DMS 273 treated with DMSO at 0.1 percent for 48 hours (cell line): ENCODE measurements around the gene POU2AF3.

Source experiments
- DNase-seq: peaks from one replicate; lab custom pipeline; 2025; lab: John Stamatoyannopoulos, UW

The POU2AF3 gene

DNA sequence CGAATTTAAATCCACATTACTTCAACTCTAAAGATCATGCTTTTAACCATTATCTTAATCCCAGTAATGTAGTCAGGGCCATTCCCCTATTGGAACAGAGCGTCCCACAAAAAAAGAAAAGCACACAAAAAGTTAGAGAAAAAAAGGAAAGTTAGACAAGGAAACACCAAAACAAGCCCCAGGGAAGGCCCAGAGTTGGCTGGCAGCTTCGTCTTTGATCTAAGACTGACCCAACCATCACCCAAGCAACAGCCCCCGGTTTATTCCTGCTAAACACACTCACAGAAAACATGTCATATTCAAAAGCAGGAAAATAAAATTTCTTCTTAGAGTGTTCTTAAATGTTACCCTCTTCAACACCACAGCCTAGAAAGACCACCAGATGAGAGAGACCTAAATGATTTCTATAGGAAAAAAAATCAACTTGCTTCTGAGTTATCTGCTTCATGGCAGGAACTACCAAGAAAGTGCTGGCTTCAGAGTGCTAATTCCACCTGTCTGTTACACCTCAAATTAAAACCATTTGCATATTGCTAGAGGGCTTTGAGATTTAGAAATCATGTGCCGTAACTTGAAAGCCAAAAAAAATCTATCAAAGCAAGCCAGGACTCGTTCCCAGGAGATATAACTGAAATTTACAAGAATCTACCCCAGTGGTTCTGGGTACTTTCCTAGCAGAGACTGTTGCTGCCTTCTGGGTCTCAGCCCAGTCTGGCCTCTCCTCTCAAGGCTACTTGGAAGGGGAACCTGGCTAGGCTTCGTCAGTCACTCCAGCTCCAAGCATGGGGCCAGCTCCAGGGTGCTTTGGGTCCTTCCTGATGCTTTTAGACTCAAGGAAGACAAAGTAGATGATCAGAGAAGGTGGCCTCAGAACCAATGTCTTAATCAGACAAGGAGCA, 31.2 kb downstream of the POU2AF3 start:
- no peak for DNase-seq

DNA sequence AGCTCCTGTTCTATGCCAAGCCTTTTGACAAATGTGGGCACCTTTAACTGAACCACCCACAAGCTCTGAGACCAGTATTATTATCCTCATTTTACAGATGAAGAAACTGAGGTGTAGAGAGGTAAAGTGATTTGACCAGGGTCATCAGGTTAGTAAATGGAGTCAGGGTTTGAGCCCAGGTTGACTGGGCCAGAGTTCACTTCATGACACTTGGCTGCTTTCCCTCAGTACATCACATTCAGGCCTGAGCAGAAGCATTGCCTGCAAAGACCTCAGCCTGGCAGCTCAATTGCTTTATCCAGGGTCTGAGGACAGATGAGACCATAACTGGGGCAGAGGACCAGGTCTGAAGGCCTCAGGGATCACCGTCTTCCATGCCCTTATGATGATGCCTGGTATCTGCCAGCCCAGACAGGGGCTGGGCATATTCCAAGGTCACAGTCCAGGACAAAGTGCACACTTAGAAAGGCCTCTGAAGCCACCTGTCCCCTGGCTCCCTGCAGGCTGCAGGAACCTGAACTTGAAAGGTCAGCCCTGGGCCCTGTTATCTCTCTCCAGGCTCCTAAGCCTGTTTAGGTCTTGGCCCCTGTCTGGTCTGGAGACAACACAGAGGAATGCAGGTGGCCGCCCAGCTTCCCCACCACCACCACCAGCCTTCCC, 32.0 kb downstream of the POU2AF3 start:
- DNase-seq = no peak

GRCh38 chr11:111331711-111332479, 33.5 kb downstream of the POU2AF3 start:
- no peak for DNase-seq

GRCh38 chr11:111334532-111335502, 36.5 kb downstream of the POU2AF3 start:
- DNase-seq = peak; percentile 23

DNA sequence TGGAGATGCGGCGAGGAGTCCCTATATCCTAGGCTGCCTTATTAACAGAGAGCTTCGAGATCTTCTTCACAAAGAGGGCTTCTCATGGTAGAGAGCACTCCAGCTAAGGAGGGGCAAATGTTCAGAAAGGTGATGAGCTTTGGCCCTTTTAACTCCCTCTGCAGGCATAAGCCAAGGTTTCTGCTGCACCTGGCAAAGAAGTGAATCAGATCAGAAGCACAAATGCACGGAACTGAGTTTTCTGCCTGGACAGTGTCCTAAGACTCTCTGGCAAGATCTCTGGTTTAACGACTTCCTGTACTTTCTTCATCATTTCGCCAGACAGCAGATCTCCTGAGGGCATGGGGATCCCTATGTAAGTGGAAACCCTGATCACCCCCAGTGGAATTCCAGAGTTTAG, 37.2 kb downstream of the POU2AF3 start:
- no peak for DNase-seq

GRCh38 chr11:111336062-111336461, 37.7 kb downstream of the POU2AF3 start:
- no peak for DNase-seq

GRCh38 chr11:111336582-111337256, 38.4 kb downstream of the POU2AF3 start:
- DNase-seq = peak; percentile 35

GRCh38 chr11:111339758-111340388, 41.5 kb downstream of the POU2AF3 start:
- no peak for DNase-seq

DNA sequence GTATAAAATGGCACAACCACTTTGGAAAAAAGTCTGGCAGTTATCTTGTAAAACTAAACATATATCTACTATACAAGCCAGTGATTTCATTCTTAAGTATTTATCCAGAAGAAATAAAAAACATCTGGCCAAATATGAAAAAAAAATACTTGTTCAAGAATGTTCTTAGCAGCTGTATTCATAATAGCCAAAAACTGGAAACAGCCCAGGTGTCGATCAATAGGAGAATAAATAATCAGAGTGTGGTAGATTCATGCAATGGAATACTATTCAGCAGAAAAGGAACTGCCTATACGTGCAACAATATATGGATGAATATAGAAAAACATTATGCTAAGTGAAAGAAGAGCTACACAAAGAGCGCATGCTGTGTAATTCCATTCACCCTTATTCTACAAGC, 44.0 kb downstream of the POU2AF3 start:
- DNase-seq = no peak

DNA sequence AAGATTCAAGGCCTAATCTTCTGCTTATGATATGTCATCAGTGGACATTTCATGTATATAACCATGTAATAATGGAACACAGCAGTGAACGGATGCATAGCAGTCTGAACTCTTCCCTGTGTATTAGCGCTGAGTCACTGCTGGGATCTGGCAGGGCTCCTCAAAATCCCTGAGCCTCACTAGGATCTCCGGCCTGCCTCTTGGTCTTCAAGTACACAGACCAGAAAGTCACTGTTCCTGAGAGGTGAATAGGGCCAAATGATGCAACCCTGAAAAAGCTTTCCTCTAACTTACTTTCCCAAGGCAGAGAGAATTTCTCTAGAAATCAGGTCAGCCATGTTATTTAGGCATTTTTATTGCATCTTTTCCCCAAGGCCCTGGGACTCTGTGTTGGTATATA, 45.7 kb downstream of the POU2AF3 start:
- DNase-seq = no peak

GRCh38 chr11:111347002-111347722, 48.8 kb downstream of the POU2AF3 start:
- DNase-seq = no peak

- DNase-seq = no peak
Measured at GRCh38 chr11:111347723-111348115, 49.4 kb downstream of the POU2AF3 start.

DNA sequence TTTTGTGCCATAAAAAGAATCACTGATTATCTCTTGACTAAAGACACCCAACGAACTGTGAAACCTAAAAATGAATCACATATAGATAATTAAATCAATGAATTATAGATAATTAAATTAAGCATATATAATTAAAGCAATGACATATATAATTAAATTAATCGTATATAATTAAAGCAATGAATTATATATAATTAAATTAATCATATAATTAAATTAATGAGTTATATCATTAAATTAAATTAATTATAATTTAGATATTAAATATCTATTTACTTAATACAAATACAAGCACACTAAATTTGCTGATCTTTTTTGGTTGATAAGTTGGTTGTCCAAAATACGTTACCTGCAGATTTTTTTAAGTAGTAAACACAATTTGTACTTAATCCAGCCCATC, 49.8 kb downstream of the POU2AF3 start:
- DNase-seq = no peak

DNA sequence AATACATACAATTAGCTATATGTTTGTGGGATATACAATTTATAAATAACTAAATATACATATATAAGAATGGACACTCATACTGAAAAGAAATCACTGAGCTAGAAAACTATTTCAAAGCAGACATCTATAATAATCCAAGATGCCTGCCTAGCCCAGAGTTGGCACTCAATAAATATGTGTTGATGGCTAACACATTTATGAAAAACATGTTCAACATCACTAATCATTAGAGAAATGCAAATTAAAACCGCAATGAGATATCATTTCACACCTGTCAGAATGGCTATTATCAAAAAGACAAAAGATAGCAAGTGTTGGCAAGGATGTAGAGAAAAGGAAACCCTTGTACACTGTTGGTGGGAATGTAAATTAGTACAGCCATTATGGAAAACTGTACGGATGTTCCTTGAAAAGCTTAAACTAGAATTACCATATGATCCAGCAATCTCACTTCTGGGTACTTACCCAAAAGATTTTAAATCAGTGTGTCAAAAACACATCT, 50.9 kb downstream of the POU2AF3 start:
- DNase-seq = no peak

DNA sequence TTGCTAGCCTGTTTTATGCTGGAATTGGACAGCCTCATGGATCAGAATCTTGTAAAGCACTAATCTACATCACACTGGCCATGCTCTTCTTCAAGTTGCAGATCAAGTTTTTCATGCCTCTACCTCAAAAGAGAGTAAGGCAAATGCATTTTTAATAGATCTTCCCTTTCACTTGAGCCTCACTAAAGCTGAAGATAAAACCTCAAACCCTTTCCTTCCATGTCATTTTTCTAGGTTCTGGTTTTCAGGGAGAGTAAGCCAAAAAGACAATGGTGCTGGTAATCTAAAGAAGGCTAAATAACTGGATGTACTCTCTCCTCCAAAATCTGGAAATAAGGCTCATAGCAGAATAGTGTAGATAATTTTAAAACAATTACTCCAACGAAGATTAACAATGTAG, 52.5 kb downstream of the POU2AF3 start:
- no peak for DNase-seq

DNA sequence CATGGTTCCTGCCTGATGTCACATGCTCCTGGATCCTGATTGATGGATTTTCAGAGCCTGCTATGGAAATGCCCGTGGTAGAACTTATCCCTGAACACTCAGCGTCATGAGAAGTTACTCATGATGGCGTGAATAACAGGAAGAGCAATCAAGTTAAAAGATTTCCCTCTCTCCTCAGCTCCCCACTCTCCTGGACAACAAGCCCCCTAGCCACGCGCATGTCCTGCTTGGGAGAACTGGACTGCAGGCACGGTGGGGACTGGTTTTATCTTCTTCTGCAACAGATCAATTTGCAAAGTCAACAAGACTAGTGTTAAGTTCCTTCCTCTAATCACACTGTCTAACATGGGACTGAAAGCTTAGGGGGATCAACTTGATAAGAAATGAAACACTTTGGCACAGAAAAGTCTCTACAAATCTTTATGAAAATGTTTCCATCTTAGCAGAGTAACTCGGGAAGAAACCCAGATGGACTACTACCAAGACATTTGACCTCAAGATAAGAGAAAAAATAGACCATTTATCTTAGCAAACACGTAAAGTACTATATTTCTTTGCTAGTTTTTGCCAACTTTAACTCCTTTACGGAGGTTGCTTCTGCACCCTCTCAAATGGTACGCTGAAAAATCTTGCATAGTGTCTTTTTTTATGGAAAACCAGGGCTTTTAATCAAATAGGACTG, 53.2 kb downstream of the POU2AF3 start:
- DNase-seq = no peak

- DNase-seq = no peak
Measured at GRCh38 chr11:111352231-111352746, 53.9 kb downstream of the POU2AF3 start.

DNA sequence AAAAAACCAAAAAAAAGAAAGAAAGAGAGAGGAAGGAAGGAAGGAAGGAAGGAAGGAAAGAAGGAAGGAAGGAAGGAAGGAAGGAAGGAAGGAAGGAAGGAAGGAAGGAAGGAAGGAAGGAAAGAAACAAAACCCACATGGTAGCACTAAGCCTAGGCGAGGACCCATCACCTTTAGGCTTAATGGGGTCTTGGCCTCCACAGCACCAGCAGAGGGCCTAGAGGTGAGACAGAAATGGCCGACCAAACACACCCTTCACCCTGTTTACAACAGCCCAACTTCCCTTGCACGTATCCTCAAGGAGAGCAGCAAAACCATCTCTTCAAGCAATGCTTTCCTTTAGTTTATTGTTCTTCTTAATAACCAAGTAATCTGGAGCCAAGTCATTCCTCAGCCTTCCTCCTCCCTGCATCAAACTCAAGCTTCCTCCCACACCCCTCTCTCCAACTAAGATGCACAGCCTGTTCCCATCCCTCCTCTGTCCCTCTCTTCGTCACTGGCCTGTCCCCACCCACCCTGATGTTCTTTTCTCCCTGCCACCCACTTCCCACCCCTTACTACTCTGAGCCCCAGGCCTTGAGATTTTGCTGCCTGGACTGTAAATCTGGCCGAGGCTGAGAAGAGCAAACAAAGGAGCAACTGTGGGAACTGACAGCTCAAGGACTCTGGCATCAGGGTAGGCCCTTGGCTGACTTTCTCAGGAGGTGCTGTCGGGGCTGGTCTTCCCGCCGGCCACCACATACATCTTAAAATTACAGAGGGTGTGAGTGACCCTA, 54.8 kb downstream of the POU2AF3 start:
- no peak for DNase-seq
